HG03045 (cell line): ENCODE results near the gene LRP2.
"Not testable (repeated sequence)": the region's sequence is repeated elsewhere in the genome, so short reads cannot be mapped to it uniquely, and the experiment has no call there.

Source experiments
- ATAC-seq: cut with Tn5 transposase; IDR thresholded peaks from one replicate; pipeline ENCODE4 v1.9.1; 2021; ENCODE audit warnings: mild to moderate bottlenecking, moderate library complexity; ENCODE audit not compliant: unreplicated experiment

Gene LRP2

DNA sequence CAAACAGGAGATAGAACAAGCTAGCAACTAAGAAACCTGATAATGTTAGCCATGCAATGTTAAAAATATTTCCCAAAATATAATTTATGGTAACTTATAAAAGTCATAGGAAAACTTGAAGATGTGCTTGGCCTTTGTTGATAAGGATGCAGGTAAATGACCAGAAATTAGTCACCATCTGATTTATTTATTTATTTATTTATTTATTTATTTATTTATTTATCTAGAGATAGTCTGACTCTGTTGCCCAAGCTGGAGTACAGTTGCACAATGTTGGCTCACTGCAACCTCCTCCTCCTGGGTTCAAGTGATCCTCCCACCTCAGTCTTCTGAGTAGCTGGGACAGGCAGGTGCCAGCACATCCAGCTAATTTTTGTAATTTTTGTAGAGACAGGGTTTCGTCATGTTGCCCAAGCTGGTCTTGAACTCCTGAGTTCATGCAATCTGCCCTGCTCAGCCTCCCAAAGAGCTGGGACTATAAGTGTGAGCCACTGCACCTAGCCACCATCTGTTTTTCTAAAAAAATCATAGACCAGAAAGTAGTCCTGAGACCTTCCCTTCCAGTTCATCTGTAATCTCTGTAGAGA is 183.4 kb downstream of the LRP2 start:
- ATAC-seq = no peak

DNA sequence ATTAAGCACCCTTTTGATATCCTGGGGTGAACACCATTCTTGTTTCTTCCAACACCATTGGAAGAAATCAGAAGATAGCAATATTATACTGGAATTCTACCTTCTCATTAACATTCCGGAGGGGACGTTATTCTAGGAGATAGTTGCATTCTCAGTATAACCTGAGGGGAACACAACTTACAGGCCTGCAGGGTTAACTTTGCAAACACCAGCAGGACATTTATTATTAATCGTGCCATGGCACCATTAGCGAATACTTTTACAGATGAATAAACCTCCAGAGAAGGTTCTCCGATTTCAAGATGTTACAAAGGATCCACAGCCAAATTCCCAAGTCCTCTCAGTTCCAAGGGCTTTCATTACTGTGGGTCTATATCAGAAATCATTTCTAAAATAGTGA is 184.0 kb downstream of the LRP2 start:
- no peak for ATAC-seq

DNA sequence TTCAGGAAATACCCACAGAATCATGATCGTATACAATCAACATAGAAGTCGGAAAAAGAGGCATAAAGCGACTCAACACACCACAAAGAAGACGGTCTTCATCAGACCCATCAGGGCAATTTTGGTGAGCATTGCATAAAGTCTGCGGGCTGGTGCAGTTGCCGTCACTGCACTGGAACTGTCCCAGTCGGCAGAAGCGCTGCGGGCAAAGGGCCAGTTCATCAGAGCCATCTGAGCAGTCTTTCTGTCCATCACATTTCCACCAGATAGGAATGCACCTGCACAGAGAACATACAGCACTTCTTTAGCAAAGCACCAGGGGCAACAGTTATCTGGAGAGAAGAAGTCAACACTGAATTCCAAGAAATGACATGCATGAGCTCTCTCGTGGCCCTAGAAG is 187.2 kb downstream of the LRP2 start:
- ATAC-seq = no peak

DNA sequence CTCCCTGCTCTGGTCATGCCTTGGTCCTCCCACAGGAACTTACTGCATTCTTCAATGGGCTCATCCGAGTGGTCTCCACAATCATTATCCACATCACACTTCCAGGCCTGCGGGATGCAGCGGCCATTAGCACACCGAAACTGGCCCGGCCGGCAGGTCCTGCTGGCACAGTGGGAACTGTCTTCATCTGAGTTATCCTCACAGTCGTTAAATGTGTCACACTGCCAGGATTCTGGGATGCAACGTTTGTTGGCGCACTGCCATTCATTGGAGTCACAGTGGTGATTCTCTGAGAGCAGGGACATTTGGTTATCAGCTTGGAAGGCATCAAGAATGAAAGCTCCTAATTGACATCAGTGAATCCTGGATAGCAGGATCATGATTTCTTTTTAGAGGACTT is 188.5 kb downstream of the LRP2 start:
- no peak for ATAC-seq

DNA sequence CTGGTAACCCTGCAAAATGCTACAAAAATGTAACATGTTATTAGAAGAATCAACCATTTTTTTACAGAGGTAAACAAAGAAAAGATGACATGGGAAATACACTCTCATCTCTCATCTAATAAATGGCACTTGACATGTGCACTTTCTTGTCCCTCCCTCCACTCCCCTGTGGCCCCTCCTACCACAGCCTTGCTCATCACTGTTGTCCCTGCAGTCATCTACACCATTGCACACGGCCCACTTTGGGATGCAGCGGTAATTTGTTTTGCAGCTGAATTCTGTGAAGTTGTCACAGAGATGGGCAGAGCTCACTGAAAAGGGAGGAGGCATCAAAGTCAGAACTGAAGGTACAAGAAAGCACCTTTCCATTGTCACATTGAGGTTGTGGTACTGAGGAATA is 189.4 kb downstream of the LRP2 start:
- no peak for ATAC-seq

DNA sequence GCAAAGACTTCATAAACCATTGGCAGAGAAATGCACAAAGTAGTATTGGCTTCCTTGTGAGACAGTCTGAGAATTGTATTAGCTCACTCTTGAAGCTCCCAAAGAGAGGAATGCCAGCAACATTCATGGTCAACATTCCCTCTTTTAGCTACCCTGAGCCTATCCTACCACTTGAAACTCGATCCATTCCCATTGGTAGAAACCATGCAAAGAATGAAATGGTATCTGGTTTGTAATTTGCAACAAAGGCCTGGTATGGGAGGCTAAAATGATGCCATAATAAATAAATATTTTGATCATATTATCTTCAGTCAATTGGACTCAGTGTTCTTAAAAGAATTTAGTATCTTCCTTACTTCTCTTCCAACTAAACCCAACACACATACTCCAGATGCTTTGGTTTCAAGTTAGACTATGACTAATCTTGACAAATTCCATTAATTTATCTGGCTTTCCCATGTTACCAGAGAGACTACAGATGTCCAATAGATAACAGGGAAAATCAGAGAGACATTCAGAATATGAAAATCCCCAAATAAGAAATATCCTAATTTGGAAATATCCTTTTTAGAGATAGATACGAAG is 190.1 kb downstream of the LRP2 start:
- no peak for ATAC-seq

DNA sequence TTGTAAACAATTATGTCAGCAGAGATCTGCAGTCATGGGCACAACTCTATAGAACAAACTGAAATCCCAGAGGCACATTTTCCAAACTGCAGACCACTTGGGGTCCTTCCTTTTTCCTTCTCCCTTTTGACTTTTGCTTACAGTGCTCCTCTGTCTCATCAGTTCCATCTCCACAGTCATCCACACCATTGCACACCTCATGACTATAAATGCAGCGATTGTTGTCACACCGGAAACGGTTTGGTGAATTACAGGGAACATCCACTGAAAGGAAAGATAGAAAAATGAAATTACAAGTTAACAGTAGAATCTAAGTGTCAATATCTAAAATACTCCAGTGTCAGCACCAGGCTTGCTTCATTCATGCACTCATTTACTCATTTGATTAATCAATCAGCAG is 196.5 kb downstream of the LRP2 start:
- no peak for ATAC-seq

DNA sequence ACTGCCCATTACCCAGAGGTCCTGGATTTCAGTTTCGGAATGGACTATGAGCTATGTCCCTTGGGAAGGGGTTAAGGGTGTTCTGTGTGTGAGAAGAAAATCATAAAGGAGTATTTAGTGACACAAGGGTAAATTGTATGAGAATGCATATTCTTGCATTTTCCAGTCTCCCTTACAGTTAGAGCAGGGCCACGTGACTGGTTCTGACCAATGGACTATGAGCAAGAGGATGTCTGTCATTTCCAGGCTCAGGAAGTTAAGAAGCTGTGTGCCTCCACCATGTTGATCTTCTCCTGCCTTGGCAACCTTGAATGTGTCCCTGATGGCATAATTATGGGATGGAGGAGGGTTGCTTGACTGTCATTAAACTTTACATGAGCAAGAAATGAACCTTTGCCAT is 198.0 kb downstream of the LRP2 start:
- ATAC-seq = no peak

DNA sequence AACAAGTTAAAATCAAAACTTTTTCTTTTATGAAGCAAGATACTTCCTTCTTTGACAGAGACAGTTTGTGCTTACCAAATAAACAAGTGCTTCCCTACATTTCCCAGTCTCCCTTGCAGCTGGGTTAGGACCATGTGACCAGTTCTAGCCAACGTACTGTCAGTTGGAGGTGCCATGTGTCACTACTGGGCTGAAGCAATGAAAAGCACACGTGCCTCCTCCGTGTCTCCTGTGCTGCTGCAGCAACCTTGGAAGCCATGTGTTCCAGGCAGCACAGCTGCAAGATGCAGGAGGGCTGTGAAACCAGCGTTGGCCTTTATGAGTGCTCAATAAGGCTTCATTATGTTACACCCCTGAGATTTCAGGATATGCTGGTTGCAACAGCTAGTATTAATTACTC is 199.7 kb downstream of the LRP2 start:
- ATAC-seq = no peak

DNA sequence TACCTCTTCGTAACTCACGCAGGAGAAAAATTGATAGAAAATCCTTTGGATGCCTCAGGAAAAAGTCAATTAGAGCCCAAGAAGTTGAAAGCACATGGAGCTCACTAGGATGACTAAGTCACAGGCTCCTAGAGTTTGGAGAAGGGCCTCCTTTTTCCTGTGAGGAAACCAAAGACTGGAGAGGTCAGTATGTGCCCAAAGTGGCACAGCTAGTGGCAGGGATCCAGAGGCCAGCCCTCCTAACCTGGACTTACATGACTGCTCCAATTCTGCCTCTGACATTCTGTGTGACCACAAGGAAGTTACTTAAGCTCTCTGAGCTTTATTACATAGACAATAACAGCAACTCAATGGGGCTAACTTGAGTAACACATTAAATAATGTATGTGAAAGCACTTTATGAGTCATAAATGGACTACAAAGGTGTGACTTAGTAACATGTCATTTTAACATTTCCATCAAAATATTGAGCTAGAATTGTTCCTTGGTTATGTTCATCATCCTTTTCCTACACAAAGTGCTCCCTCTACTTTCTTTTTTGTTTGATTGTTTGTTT is 201.3 kb downstream of the LRP2 start:
- ATAC-seq = no peak

DNA sequence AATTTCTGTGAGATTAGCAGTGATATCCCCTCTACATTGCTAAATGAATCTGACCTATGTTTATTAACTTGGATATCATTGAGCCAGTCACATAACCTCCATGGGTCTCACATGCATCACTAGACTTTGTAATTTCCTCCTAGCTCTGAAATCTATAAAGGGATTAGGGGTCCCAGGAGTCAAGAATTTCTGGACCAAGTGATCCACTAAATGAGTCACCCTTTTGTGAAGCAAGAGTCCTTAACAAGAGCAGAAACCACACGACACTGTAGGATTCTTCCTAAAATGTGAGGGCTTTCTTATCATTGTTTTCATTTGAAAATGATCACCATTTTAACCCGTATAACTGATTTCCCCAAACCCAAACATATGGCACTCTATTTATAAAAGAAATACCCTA is 202.6 kb downstream of the LRP2 start:
- no peak for ATAC-seq

DNA sequence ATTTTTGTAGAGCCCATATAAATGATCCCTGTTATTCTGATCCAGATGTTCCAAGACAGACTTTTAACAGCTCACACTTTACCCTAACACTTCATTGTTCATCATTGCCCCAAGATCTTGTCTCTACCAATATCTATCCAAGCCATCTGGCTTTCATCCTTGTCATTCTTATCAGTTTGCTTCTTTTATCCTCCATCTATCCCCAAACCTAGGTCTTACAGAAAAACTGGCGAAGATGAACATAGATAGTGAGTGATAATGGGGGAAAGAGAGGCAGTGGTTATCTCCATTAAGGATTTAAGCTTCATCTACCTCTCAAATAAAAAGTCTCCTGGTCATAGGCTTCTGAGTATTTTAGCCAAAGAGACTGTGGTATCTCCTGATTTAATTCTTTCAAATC is 203.5 kb downstream of the LRP2 start:
- ATAC-seq = no peak

DNA sequence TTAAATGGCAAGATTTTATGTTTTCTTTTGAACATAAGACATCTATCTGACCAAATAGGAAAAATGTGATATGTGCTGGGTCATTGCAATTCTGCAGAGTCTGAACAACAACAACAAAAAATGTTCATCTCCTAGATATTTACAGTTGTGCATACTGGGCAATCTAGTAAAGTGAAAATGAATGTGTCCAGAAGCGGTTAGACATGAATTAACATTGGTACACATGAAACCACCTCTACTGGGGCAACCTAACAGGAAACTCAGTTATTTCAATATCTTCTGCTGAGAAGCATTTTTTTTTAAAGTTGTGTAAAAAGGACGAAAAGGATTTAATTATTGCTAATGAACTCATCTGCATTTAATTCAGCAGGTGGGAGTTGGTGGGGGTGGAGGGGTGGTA is 216.1 kb downstream of the LRP2 start:
- ATAC-seq = no peak

DNA sequence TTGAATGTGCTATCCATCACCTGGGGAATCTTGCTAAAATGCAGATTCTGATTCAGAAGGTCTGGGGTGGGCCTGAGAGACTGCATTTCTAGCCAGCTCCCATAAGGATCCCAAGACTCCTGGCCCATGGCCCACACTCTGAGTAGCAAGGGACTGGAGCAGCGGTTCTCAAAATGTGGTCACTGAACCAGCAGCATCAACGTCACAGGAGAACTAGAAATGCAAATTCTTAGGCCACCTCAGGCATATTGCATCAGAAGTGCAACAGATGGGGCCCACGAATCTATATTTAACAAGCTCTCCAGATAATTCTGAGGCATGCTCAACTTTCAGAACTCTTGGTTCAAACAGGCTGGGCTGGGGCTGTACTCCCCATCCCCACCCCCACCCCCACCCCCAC is 218.3 kb downstream of the LRP2 start:
- ATAC-seq = no peak

DNA sequence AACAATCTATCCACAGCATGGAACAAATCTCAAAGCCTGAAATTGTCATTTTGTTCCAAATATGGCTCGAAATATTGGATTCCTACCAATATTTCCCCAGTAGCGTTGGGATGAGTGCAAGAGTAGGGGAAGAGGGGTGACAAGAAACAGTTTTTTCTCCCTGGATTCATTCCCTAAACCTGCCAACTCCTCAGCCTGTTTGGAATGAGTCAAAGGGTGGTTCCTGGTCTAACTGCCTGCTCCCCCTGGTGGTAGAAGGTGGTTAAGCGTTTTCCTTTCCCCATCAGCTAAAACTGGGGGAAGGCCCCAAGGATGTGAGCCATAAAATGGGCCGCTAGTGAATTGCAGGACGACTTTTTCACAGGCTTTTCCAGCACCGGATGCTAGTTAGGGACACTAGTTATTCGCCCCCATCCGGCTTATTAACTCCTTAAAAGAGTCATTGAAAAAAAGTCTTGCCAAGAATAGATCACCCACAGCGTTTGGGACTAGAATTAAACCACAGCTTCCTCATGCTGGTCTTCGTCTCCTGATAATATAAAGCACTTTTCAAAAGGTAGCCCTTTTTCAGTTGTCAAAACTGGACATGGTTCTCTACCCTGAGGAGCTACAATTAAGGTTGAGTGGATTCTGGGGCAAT is 220.5 kb downstream of the LRP2 start:
- no peak for ATAC-seq

DNA sequence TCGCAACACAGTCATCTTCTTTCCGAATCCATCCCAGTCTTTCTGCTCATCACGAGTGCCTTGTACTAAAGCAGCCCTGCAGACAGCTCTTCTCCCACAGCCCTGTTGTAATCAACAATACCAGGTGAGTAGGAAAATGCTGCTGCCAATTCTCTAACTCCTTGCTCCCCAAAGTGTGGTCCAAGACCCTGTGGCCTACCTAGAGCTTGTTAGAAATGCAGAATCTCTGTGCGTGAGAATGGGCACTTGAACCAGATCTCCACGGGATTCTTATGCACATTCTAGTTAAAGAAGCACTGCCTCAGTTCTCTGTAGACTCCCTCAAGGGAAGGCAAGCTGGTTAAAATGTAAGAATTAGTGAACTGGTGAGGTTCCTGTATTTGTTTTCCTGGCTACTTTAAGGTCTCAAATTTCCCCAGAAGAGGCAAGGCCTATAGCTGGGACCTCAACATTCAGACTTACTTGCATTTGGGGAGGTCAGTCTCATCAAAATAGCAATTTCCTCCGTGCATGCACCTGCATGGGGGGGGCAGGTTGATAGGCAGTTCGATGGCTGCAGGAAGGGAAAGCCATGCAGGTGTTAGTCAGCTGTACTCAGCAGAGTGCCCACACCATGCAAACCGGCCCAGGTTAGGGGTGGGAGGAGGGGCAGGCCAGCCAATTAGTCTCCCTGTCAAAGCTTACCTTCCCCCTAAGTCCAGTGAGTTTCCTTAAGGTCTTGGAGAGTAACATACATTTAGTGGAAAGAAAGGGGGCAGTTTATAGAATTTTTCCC is 222.2 kb downstream of the LRP2 start:
- ATAC-seq = no peak

DNA sequence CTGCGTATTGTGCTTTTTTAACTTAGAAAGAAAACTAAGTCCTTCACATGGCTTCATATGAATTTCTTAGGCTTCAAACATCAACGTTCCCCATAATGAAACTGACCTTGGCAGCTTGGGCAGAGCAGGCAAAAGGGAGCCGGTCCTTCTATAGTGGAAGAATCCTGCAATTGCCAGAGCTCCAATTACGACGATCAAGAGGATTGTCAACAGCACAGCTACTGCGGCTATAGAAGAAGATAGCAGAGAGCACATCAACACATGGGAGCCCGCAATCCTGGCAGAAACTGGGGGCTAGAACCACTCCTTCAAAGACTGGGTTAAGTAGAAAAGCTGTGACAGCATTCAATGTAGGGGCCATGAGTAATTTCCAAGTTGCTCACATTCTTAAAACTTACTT is 223.2 kb downstream of the LRP2 start:
- ATAC-seq = no peak

DNA sequence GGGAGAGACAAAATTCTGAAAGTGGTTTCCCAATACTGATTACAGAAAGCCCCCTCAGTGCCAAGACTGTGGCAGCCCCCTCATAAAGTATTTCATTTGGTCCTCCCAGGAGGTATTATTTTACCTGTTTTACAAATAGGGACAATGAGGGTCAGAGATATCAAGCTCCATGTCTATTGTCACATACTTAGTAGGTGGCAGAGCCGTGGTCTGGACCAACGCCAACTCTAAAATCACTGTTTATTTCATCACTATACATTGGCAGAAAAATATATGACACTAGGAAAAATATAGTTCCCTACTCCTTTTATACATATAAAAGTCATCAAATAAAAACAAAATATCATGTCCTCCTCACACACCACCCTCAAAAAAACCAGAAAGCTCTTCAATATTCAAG is 224.4 kb downstream of the LRP2 start:
- ATAC-seq = no peak

DNA sequence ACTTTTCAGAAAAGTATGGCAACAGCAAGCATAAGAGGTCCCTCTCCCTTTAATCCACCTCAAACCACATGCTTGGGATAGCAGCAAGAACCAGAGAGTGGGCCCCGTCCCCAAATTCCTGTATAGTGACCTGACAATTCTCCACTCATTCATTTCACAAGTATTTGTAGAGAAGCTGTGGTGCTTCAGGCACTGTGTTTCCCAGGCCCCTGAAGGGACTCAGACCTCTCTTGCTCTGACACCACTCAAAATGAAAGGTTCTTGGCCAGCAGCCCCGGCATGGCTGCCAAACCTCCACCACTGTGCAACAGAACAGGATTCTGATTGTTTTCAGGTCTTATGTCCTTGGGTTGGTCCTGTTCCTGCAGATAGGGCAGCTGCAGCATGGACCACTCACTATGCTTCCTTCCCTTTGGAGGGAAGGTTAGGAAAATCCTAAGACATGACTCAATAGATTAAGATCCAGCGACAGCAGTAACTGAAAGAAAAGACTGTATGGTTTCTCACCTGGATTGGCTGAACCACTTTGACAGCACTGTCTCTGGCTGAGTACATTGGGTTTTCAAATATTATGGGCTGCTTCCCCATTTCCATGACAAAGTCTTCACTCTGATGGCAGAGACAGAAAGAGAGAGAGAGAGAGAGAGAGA is 225.3 kb downstream of the LRP2 start:
- ATAC-seq = no peak

DNA sequence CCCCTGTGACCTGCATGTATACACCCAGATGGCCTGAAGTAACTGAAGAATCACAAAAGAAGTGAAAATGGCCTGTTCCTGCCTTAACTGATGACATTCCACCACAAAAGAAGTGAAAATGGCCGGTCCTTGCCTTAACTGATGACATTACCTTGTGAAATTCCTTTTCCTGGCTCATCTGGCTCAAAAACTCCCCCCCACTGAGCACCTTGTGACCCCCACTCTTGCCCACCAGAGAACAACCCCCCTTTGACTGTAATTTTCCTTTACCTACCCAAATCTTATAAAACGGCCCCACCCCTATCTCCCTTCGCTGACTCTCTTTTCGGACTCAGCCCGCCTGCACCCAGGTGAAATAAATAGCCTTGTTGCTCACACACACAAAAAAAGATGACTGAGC is 225.9 kb downstream of the LRP2 start:
- ATAC-seq = not testable (repeated sequence)

DNA sequence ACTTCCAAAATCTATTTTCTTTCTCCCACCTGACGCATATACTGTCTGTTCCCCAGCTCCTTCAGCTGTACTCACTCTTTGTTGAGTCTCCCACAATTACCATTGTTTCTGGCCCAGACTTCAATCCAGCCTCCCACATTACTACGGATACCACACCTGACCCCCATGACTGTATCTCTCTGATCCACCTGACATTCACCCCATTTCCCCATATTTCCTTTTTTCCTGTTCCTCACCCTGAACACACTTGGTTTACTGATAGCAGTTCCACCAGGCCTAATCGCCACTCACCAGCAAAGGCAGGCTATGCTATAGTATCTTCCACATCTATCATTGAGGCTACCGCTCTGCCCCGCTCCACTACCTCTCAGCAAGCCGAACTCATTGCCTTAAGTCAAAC is 228.1 kb downstream of the LRP2 start:
- ATAC-seq = not testable (repeated sequence)
